Muscle layer of colon (tissue), 2 donors: ENCODE data around the gene TRAF3.
"Not testable (repeated sequence)": the region's sequence is repeated elsewhere in the genome, so short reads cannot be mapped to it uniquely, and the experiment has no call there.

ENCODE experiments used
- H3K27ac ChIP-seq: one replicate; pipeline ENCODE4 v1.7.0; 2013; ENCODE audit warnings: low read depth, mild to moderate bottlenecking, low read length, moderate library complexity
- H3K27me3 ChIP-seq, 2 donors: one replicate each; pipeline ENCODE4 v1.7.0; 2013; ENCODE audit warnings: low read length in 2 of 2, mild to moderate bottlenecking in 2 of 2; ENCODE audit not compliant: insufficient read depth in 2 of 2, control insufficient read depth in 1 of 2
- H3K36me3 ChIP-seq: one replicate; pipeline ENCODE4 v1.7.0; 2013; ENCODE audit warnings: mild to moderate bottlenecking, low read length; ENCODE audit not compliant: insufficient read depth
- H3K4me1 ChIP-seq: one replicate; pipeline ENCODE4 v1.7.0; 2013; ENCODE audit warnings: mild to moderate bottlenecking, low read length; ENCODE audit not compliant: insufficient read depth
- H3K4me3 ChIP-seq, 2 donors: one replicate each; pipeline ENCODE4 v1.7.0; 2013; ENCODE audit warnings: low read length in 2 of 2, low read depth in 1 of 2, mild to moderate bottlenecking in 1 of 2, moderate library complexity in 1 of 2
- H3K9ac ChIP-seq: one replicate; pipeline ENCODE4 v1.7.0; 2013; ENCODE audit warnings: low read length
- H3K9me3 ChIP-seq: one replicate; pipeline ENCODE4 v1.7.0; 2013; ENCODE audit warnings: mild to moderate bottlenecking, low read length
- donor health status: abdominal sarcoma.
- donor health status: Adenocarcinoma of cecum.

Gene TRAF3

DNA sequence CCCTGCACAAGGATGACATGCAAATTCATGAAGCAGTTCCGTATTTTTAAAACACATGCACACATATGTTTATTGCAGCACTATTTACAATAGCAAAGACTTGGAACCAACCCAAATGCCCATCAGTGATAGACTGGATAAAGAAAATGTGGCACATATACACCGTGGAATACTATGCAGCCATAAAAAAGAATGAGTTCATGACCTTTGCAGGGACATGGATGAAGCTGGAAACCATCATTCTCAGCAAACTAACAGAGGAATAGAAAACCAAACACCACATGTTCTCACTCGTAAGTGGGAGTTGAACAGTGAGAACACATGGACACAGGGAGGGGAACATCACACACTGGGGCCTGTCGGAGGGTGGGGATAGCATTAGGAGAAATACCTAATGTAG is 88.7 kb downstream of the TRAF3 start:
- H3K4me3 ChIP-seq, H3K27me3 ChIP-seq, H3K9me3 ChIP-seq, H3K27ac ChIP-seq, H3K9ac ChIP-seq, H3K4me1 ChIP-seq, H3K36me3 ChIP-seq: not testable (repeated sequence)

DNA sequence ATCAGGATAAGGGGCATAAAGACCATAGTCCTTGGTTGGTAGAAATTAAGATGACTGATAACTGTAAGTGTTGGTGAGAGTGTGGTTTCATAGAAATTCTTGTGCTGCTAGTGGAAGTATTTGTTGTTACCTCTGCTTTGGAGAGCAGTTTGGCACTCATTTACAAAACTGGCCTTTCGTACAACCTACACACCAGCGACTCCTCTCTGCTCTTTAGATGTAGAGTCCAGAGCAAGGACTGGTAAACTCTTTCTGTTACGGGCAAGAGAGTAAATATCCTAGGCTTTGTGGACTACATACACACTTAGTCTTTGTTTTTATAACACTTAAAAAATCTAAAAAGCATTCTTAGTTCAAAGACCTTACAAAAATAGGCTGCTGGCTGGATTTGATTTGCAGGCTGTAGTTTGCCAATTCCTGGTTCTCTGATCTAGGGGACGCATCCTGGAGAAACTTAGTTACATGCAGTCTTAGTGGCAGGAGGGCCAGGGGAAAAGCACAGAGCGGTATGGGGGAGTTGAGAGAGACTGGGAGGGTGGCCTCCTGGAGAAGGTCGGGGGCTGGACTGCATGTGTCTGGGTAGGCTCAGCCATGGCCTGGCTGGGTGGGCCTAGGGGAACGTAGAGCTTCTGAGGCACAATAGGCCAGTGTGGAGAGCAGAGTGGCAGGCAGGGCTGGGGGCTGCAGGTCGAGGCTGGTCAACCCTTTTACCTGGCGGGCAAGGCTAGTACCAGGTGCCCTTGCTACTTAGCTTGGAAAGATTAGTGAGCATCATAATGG is 89.9 kb downstream of the TRAF3 start:
- H3K27ac ChIP-seq: no peak overlapping the region
- no peak overlapping the region for H3K9ac ChIP-seq
- H3K4me1 ChIP-seq: no peaks in the 10 kb centered on the region
- no peak overlapping the region for H3K4me3 ChIP-seq
- no peaks in the 10 kb centered on the region for H3K9me3 ChIP-seq
- H3K36me3 ChIP-seq: peaks cover 11% of the 10 kb centered on the region
- no peaks in the 10 kb centered on the region for H3K27me3 ChIP-seq

DNA sequence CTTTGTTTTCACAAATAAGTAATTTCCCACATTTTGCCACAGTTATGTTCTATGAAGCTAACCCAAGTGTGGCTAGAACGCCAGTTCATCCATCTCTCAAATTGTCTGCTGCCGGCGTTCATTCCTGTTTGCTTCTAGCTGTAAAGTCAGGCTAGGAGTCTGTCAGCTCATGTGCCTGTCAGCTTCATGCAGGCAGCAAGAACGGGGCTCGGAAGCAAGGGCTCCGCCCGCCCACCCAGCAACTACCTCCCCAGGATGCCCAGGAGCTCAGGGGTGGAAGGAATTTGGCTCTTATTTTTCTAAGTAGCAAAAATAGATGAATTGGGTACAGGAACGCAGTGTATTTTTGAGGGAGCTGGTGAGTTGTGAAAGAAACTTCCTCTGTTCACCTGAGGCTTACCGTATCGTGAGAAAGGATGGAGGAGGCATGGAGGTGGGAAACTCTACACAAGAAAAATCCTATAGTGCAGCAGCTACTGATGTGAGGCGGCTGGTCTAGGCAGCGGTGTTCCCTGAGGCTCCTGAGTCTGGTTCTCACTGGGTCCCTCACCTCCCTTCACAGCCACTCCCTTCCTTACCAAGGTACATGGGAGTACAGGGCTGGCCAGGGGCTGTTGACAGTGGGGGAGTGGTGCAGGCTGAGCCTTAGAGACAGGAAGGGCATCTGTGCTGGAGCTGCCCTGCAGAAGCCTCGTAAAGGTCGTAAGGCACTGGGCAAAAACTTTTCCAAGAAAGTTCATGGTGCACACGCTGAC is 90.8 kb downstream of the TRAF3 start:
- Histone ChIP-seq H3K27me3 (no peaks in the 10 kb centered on the region), H3K4me1 (no peaks in the 10 kb centered on the region), H3K27ac (no peak overlapping the region), H3K9ac (no peak overlapping the region), H3K9me3 (no peaks in the 10 kb centered on the region), H3K4me3 (no peak overlapping the region), H3K36me3 (peaks cover 12% of the 10 kb centered on the region)

DNA sequence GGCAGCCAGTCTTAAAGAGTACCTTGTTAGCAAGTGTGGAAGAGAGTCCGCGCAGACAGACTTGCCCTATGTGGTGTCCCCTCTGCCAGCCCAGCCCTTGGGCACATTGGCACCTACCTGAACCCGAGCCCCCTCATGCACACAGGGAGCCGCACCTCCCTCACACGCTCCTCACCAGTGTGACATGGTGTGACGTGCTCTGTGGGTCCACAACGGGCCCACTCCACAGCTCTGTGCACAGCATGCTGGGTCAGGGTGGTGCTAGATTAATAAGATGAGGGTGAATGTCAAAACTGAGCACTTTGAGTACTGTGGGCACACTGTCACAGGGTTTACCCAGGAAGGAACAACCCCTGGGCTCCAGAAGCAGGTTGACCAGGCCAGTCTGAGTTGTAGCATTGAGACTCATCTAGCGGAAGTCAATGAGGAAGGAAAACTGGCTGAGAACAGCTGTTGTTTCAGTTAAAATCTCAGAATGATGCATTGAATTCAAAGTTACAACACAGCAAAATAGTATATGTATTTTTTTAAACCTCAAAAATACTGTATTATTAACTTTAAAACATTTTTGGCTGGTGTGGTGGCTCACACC is 91.8 kb downstream of the TRAF3 start:
- no peaks in the 10 kb centered on the region for H3K27me3 ChIP-seq
- H3K27ac ChIP-seq: no peak overlapping the region
- H3K4me3 ChIP-seq: no peak overlapping the region
- H3K9ac ChIP-seq: no peak overlapping the region
- H3K36me3 ChIP-seq: peaks cover 12% of the 10 kb centered on the region
- no peaks in the 10 kb centered on the region for H3K4me1 ChIP-seq
- H3K9me3 ChIP-seq: no peaks in the 10 kb centered on the region

DNA sequence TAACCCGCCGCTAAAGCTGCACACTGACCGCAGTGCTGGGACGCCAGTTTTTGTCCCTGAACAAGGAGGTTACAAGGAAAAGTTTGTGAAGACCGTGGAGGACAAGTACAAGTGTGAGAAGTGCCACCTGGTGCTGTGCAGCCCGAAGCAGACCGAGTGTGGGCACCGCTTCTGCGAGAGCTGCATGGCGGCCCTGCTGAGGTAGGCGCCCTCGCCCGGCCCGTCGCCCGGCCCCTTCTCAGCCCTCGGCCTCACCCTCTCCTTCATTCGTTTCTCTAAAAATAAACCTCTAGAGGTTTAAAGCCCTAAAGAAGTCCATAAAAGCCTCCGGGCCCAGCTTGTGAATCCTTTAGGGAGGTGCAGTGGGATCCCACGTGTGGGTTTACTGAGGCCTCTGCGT is 93.0 kb downstream of the TRAF3 start:
- Histone ChIP-seq H3K4me1 (no peaks in the 10 kb centered on the region), H3K9me3 (no peaks in the 10 kb centered on the region), H3K4me3 (no peak overlapping the region), H3K9ac (no peak overlapping the region), H3K27ac (no peak overlapping the region), H3K27me3 (no peaks in the 10 kb centered on the region), H3K36me3 (peaks cover 12% of the 10 kb centered on the region)

DNA sequence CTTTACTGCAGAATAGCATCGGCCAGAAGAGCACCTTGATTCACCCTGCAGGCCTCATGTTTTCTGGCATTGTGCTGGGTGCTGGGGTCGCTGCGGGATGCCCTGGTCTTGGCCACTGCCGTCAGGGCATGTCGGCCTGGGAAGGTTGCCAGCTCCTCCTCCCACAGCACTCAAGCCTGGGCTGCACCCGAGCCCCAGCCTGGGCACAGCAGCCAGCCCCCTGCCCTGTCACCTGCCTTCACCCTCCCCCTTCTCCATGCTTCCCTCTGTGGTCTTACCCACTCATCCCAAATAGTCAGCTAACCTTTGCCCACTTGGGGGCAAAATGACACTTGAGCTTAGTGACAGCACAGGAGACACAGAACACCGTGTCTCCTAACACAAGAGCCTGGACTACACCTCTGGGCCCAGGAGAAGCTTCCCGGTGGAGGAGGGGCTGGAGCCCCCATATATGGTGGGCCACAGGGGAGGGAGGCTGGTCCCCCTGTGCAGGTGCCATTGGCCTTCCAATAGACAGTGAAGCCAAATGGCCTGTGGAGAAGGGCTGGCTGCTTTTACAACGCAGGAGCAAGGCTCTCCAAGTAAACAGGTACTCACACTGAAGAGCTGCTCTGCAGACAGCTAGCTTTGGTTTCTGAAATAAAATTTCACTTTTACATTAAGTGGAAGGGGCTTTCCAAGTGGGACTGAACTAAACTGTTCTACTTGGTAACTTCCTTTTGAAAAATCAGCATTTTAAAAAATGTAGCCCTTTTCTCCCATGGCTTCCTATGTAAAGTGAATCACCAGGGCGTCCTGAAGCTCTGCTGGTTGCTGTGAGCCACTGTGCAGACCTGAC is 94.0 kb downstream of the TRAF3 start:
- Histone ChIP-seq H3K4me3 (no peak overlapping the region), H3K9ac (no peak overlapping the region), H3K9me3 (no peaks in the 10 kb centered on the region), H3K36me3 (peaks cover 12% of the 10 kb centered on the region), H3K27ac (no peak overlapping the region), H3K27me3 (no peaks in the 10 kb centered on the region), H3K4me1 (no peaks in the 10 kb centered on the region)

DNA sequence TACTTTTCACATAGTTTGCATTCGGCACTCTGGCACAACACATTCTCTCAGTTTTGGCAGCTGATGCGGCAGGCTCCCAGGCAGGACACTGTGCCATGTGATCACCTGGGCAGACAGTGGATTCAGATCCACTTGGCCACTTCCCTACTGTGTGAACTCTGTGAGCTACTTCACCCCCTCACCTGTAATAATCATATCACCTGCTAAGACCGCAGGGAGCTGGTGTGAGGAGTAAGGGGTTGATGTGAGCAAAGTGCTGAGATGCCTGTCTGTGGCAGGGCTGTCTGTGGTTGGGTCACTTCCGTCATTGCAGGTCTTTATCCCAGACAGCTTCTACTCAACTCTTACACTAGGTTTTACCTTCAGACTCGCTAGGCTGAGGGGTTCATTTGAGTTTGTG is 94.8 kb downstream of the TRAF3 start:
- Histone ChIP-seq H3K27ac (no peak overlapping the region), H3K36me3 (peaks cover 16% of the 10 kb centered on the region)

DNA sequence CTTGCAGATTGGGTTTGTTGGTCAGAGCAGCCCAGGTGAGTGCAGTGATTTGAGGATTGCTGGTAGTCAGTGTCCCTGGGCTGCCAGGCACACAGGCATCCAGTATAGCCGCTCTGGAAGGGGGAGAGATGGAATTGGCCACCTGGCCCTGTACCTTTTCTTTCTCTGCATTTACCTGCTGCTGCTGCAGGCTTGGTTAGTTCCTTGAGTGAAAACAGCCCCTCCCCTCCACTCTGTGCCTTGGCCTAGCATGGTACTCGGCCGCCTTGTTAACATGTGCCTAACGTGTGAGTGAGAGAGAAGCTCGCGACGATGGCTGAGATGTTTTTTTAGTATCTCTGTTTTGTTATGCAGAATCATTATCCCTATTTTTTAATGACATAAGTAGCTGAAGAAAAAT is 95.9 kb downstream of the TRAF3 start:
- Histone ChIP-seq H3K9ac (no peak overlapping the region), H3K9me3 (no peaks in the 10 kb centered on the region), H3K27ac (no peak overlapping the region), H3K4me1 (no peaks in the 10 kb centered on the region), H3K27me3 (no peaks in the 10 kb centered on the region), H3K36me3 (peaks cover 19% of the 10 kb centered on the region), H3K4me3 (no peak overlapping the region)

More for the DNA sequence above, 94.8 kb downstream of the TRAF3 start:
- Histone ChIP-seq H3K4me3 (no peak overlapping the region), H3K9me3 (no peaks in the 10 kb centered on the region), H3K9ac (no peak overlapping the region), H3K27me3 (no peaks in the 10 kb centered on the region), H3K4me1 (no peaks in the 10 kb centered on the region)

DNA sequence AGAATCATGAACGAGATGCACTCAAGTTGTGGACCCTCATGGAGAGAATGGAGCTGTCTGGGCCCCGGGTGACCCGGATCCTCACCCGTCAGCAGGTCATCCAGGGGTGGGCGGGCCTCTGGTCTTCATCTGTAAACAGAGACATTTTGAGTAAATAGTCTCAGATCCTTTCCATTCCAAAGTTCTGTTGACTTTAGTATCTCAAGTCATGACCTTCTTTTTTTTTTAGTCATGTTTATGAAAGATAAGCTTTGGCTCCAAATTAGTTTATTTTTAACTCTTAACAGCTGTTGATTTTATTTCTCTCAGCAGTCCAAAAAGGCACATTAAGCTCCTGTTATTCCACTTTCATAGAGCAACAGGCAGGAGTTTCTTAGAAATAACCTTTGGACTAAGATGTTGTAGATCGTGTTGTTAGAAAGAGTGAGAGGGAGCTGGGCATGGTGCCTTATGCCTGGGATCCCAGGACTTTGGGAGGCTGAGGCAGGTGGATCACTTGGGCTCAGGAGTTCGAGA is 96.4 kb downstream of the TRAF3 start:
- Histone ChIP-seq H3K36me3 (peaks cover 19% of the 10 kb centered on the region), H3K27ac (no peak overlapping the region), H3K9me3 (no peaks in the 10 kb centered on the region), H3K9ac (no peak overlapping the region), H3K27me3 (no peaks in the 10 kb centered on the region), H3K4me1 (no peaks in the 10 kb centered on the region), H3K4me3 (no peak overlapping the region)

DNA sequence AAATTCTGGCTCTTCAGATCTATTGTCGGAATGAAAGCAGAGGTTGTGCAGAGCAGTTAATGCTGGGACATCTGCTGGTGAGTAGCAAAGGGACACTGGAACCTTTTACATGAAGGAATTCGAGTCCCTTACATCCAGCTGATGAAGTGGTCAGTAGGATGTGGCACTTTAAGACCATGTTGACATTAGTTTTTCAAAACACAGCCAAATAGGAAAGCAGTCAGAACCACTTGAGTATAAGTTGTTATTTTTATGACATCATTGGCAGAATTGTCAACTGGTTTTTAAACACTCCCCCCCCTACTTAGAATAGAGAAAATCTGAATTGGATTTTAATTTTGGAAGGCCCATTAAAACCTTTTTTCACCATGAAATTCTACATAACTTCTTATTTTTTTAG is 98.4 kb downstream of the TRAF3 start:
- Histone ChIP-seq H3K9me3 (no peaks in the 10 kb centered on the region), H3K4me3 (no peak overlapping the region), H3K36me3 (peaks cover 19% of the 10 kb centered on the region), H3K27me3 (no peaks in the 10 kb centered on the region), H3K4me1 (no peaks in the 10 kb centered on the region), H3K9ac (no peak overlapping the region), H3K27ac (no peak overlapping the region)

DNA sequence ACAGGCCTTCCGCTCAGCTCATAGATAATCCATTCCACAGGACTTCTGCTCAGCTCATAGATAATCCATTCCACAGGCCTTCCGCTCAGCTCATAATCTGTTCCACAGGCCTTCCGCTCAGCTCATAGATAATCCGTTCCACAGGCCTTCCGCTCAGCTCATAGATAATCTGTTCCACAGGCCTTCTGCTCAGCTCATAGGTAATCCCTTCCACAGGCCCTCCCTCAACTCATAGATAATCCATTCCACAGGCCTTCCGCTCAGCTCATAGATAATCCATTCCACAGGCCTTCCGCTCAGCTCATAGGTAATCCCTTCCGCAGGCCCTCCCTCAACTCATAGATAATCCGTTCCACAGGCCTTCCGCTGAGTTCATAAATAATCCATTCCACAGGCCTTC is 100.3 kb downstream of the TRAF3 start:
- not testable (repeated sequence) for H3K27ac ChIP-seq, H3K27me3 ChIP-seq, H3K36me3 ChIP-seq, H3K9me3 ChIP-seq, H3K4me1 ChIP-seq, H3K4me3 ChIP-seq, H3K9ac ChIP-seq
